HG03575 (cell line): ENCODE results near the gene CCSAP.
"Not testable (repeated sequence)": the region's sequence is repeated elsewhere in the genome, so short reads cannot be mapped to it uniquely, and the experiment has no call there.

Source experiments
- ATAC-seq: cut with Tn5 transposase; IDR thresholded peaks from one replicate; pipeline ENCODE4 v1.9.1; 2021; ENCODE audit not compliant: unreplicated experiment, insufficient number of reproducible peaks, low FRiP score; ENCODE audit errors: extremely low read depth

Gene CCSAP

GRCh38 chr1:229342656-229343569 lies at the start of gene CCSAP:
TSS of gene CCSAP (minus strand) at chr1:229343047. CDS start at chr1:229342465, 582 bp downstream.
- ATAC-seq, result no peak

- no peak for ATAC-seq
Observed at GRCh38 chr1:229390130-229390529, 47.3 kb upstream of the CCSAP start.

- no peak for ATAC-seq
Observed at GRCh38 chr1:229388897-229389580, 46.2 kb upstream of the CCSAP start.

- ATAC-seq, result no peak
Observed at GRCh38 chr1:229385853-229386456, 43.1 kb upstream of the CCSAP start.

- no peak for ATAC-seq
Observed at GRCh38 chr1:229384822-229385221, 42.0 kb upstream of the CCSAP start.

- no peak for ATAC-seq
Observed at GRCh38 chr1:229383961-229384360, 41.1 kb upstream of the CCSAP start.

- ATAC-seq, result no peak
Observed at GRCh38 chr1:229383188-229383587, 40.3 kb upstream of the CCSAP start.

GRCh38 chr1:229381234-229381633 lies 38.4 kb upstream of the CCSAP start:
- no peak for ATAC-seq

GRCh38 chr1:229380536-229381160 lies 37.8 kb upstream of the CCSAP start:
- no peak for ATAC-seq

GRCh38 chr1:229379846-229380245 lies 37.0 kb upstream of the CCSAP start:
- no peak for ATAC-seq

- ATAC-seq, result no peak
Observed at GRCh38 chr1:229378586-229379367, 35.9 kb upstream of the CCSAP start.

- not testable (repeated sequence) for ATAC-seq
Observed at GRCh38 chr1:229378035-229378434, 35.2 kb upstream of the CCSAP start.

- ATAC-seq, result no peak
Observed at GRCh38 chr1:229377429-229377828, 34.6 kb upstream of the CCSAP start.

GRCh38 chr1:229376521-229376920 lies 33.7 kb upstream of the CCSAP start:
- ATAC-seq, result no peak

- no peak for ATAC-seq
Observed at GRCh38 chr1:229374485-229374884, 31.6 kb upstream of the CCSAP start.

- no peak for ATAC-seq
Observed at GRCh38 chr1:229373395-229373794, 30.5 kb upstream of the CCSAP start.

- ATAC-seq, result no peak
Observed at GRCh38 chr1:229372251-229372650, 29.4 kb upstream of the CCSAP start.

GRCh38 chr1:229371624-229372023 lies 28.8 kb upstream of the CCSAP start:
- no peak for ATAC-seq

- no peak for ATAC-seq
Observed at GRCh38 chr1:229370601-229371021, 27.8 kb upstream of the CCSAP start.
